Measurements from ENCODE around the gene PFDN2. TPM values are rescaled to one million over a fixed set of nuclear protein-coding genes. Genes with fewer than 3 reads are reported as not detected.

PFDN2 gene
- total RNA-seq, 1 experiment from 2014 or later = 129 TPM

- intact Hi-C loops (cut with micrococcal nuclease; ENCODE audit: unreplicated experiment) = no loop called here
- DNase-seq = no peak
- Mint-ChIP-seq H3K36me3 (ENCODE audit: insufficient read depth, unreplicated experiment) (peaks cover 71% of the 10 kb centered on the region), H3K4me1 (ENCODE audit: low read depth, unreplicated experiment) (peaks cover 15% of the 10 kb centered on the region), H3K9me3 (ENCODE audit: low read depth, unreplicated experiment) (no peaks in the 10 kb centered on the region), H3K4me3 (ENCODE audit: low read depth, unreplicated experiment) (peak overlapping the region; percentile 93), H3K27ac (ENCODE audit: unreplicated experiment) (peak overlapping the region; percentile 94), H3K27me3 (ENCODE audit: unreplicated experiment) (no peaks in the 10 kb centered on the region)
- BruUV-seq (replicated peaks) = no TSS peak
- no peak for TF ChIP-seq CTCF (IDR thresholded peaks at IDR 0.05; ENCODE audit: unreplicated experiment)
- CTCF ChIA-PET = interaction anchor here (0.5 to 1.3 kb wide), 5 partner anchors 10 to 225 kb away, joined by 3 to 10 read pairs (median 7); partner anchors contain the start of genes B4GALT3 and UFC1
Measured at GRCh38 chr1:161164901-161165610, 47.2 kb upstream of the PFDN2 start.

- peaks cover 25% of the 10 kb centered on the region for H3K4me1 Mint-ChIP-seq (ENCODE audit: low read depth, unreplicated experiment)
- TF ChIP-seq CTCF (IDR thresholded peaks at IDR 0.05; ENCODE audit: unreplicated experiment) = no peak
- intact Hi-C loops (cut with micrococcal nuclease; ENCODE audit: unreplicated experiment) = no loop called here
Measured at GRCh38 chr1:161163793-161164192, 46.0 kb upstream of the PFDN2 start.

GRCh38 chr1:161162806-161163205 is 45.0 kb upstream of the PFDN2 start:
- H3K27ac Mint-ChIP-seq (ENCODE audit: unreplicated experiment) = no peak overlapping the region
- CTCF ChIA-PET = no interaction called here
- no peak for TF ChIP-seq CTCF (IDR thresholded peaks at IDR 0.05; ENCODE audit: unreplicated experiment)
- no peaks in the 10 kb centered on the region for H3K27me3 Mint-ChIP-seq (ENCODE audit: unreplicated experiment)
- H3K9me3 Mint-ChIP-seq (ENCODE audit: low read depth, unreplicated experiment) = no peaks in the 10 kb centered on the region
- H3K36me3 Mint-ChIP-seq (ENCODE audit: insufficient read depth, unreplicated experiment) = peaks cover 87% of the 10 kb centered on the region
- no peak overlapping the region for H3K4me3 Mint-ChIP-seq (ENCODE audit: low read depth, unreplicated experiment)
- intact Hi-C loops (cut with micrococcal nuclease; ENCODE audit: unreplicated experiment) = no loop called here
- DNase-seq = no peak
- H3K4me1 Mint-ChIP-seq (ENCODE audit: low read depth, unreplicated experiment) = peaks cover 35% of the 10 kb centered on the region
- BruUV-seq (replicated peaks) = no TSS peak

More at GRCh38 chr1:161163793-161164192, 46.0 kb upstream of the PFDN2 start:
- no peak for DNase-seq
- Mint-ChIP-seq H3K9me3 (ENCODE audit: low read depth, unreplicated experiment) (no peaks in the 10 kb centered on the region), H3K27me3 (ENCODE audit: unreplicated experiment) (no peaks in the 10 kb centered on the region), H3K4me3 (ENCODE audit: low read depth, unreplicated experiment) (no peak overlapping the region), H3K36me3 (ENCODE audit: insufficient read depth, unreplicated experiment) (peaks cover 84% of the 10 kb centered on the region), H3K27ac (ENCODE audit: unreplicated experiment) (no peak overlapping the region)
- CTCF ChIA-PET = no interaction called here
- no TSS peak for BruUV-seq (replicated peaks)

GRCh38 chr1:161162052-161162451 is 44.2 kb upstream of the PFDN2 start:
- no TSS peak for BruUV-seq (replicated peaks)

More at GRCh38 chr1:161162052-161162451, 44.2 kb upstream of the PFDN2 start:
- no peak for DNase-seq
- H3K27ac Mint-ChIP-seq (ENCODE audit: unreplicated experiment) = no peak overlapping the region
- TF ChIP-seq CTCF (IDR thresholded peaks at IDR 0.05; ENCODE audit: unreplicated experiment) = no peak
- no peaks in the 10 kb centered on the region for H3K9me3 Mint-ChIP-seq (ENCODE audit: low read depth, unreplicated experiment)
- peaks cover 37% of the 10 kb centered on the region for H3K4me1 Mint-ChIP-seq (ENCODE audit: low read depth, unreplicated experiment)
- CTCF ChIA-PET = interaction anchor here (0.6 kb wide), 1 partner anchor 10 kb away, joined by 4 read pairs; no protein-coding TSS in a partner anchor
- no peak overlapping the region for H3K4me3 Mint-ChIP-seq (ENCODE audit: low read depth, unreplicated experiment)
- peaks cover 84% of the 10 kb centered on the region for H3K36me3 Mint-ChIP-seq (ENCODE audit: insufficient read depth, unreplicated experiment)
- no peaks in the 10 kb centered on the region for H3K27me3 Mint-ChIP-seq (ENCODE audit: unreplicated experiment)
- intact Hi-C loops (cut with micrococcal nuclease; ENCODE audit: unreplicated experiment) = no loop called here

Measured in Calu3 (cell line).